GM12892 (cell line): Measurements from ENCODE around the gene AP1S3.

Source experiments
- POLR2A ChIP-seq: IDR thresholded peaks from 2 replicates; pipeline ENCODE4 v1.6.1; 2011; ENCODE audit warnings: low read depth, low read length, control low read depth
- POLR2AphosphoS5 ChIP-seq: IDR thresholded peaks from 2 replicates; pipeline ENCODE4 v1.6.1; 2011; ENCODE audit warnings: low read depth, low read length, control low read depth

GRCh38 chr2:223863491-223863890 is 26.1 kb upstream of the AP1S3 start:
- no peak for TF ChIP-seq POLR2AphosphoS5
- TF ChIP-seq POLR2A, result no peak
